A673 (cell line): ENCODE measurements around the gene RDX. TPM values are rescaled to one million over a fixed set of nuclear protein-coding genes. Genes with fewer than 3 reads are reported as not detected.
A peak's percentile ranks its signal among the peaks of the same experiment; 100 is the strongest.

ENCODE experiments used
- Bru-seq: library from RNA; stranded (reverse); fragments of 400-500 nt; gene quantifications from one replicate; lab custom pipeline; 2021; lab: Mats Ljungman, UMichigan
- BruChase-seq, 2 experiments: library from RNA; stranded (reverse); fragments of 400-500 nt; gene quantifications; one replicate each; lab custom pipeline; 2021; lab: Mats Ljungman, UMichigan
- BruUV-seq: library from RNA; stranded (reverse); fragments of 400-500 nt; replicated peaks from 2 replicates; lab custom pipeline; 2021; lab: Mats Ljungman, UMichigan
- CTCF ChIA-PET: fragments of 300-600 bp; sonication (Branson Sonifier 250); formaldehyde crosslinking; loops from one replicate; lab custom pipeline; 2022; ENCODE audit warnings: antibody characterized with exemption; lab: Charles Lee
- POLR2A ChIA-PET: fragments of 300-600 bp; sonication (Branson Sonifier 250); formaldehyde crosslinking; loops from one replicate; lab custom pipeline; 2022; ENCODE audit warnings: antibody characterized with exemption; ENCODE audit not compliant: low non-redundant PET; lab: Charles Lee
- DNase-seq: peaks from one replicate; pipeline ENCODE4 v3.0.0-alpha.2; 2015; ENCODE audit warnings: low spot score
- H3K27ac ChIP-seq: fragments of 200-600 bp; sonication (generic); 2 replicates; pipeline ENCODE4 v1.5.1; 2016; ENCODE audit warnings: mixed run types, low read depth, mild to moderate bottlenecking, mixed read lengths, antibody characterized with exemption, low read length; ENCODE audit not compliant: poor library complexity, severe bottlenecking
- H3K27me3 ChIP-seq: fragments of 200-600 bp; sonication (generic); replicated peaks from 2 replicates; pipeline ENCODE4 v1.6.1; 2017; ENCODE audit warnings: mixed run types, low read depth, mild to moderate bottlenecking, mixed read lengths, antibody characterized with exemption, low read length; ENCODE audit not compliant: insufficient read depth, poor library complexity
- H3K36me3 ChIP-seq: fragments of 200-600 bp; sonication (generic); 2 replicates; pipeline ENCODE4 v1.6.1; 2016; ENCODE audit warnings: mixed run types, mild to moderate bottlenecking, mixed read lengths, antibody characterized with exemption, low read length; ENCODE audit not compliant: insufficient read depth, poor library complexity, severe bottlenecking
- H3K4me1 ChIP-seq: fragments of 200-600 bp; sonication (generic); 2 replicates; pipeline ENCODE4 v1.6.1; 2017; ENCODE audit warnings: mixed run types, mild to moderate bottlenecking, mixed read lengths, antibody characterized with exemption, low read length; ENCODE audit not compliant: insufficient read depth, poor library complexity, severe bottlenecking
- H3K4me3 ChIP-seq: fragments of 200-600 bp; sonication (generic); 2 replicates; pipeline ENCODE4 v1.5.1; 2016; ENCODE audit warnings: low read depth, mixed run types, mild to moderate bottlenecking, mixed read lengths, low read length; ENCODE audit not compliant: poor library complexity, severe bottlenecking
- H3K9me3 ChIP-seq: fragments of 200-600 bp; sonication (generic); 2 replicates; pipeline ENCODE4 v1.6.1; 2016; ENCODE audit warnings: mixed run types, low read depth, mild to moderate bottlenecking, mixed read lengths, antibody characterized with exemption, low read length; ENCODE audit not compliant: poor library complexity, severe bottlenecking
- EZH2 ChIP-seq: fragments of 200-600 bp; sonication (generic); IDR thresholded peaks from 2 replicates; pipeline ENCODE4 v1.6.1; 2017; ENCODE audit warnings: borderline replicate concordance, low read depth, mild to moderate bottlenecking, mixed read lengths, antibody characterized with exemption, low read length; ENCODE audit not compliant: poor library complexity, severe bottlenecking
- intact Hi-C: fragments of 100-400 bp; cut with micrococcal nuclease; formaldehyde crosslinking; loops from one replicate; pipeline ENCODE4 v1.10.0; 2022; ENCODE audit not compliant: unreplicated experiment
- long read RNA-seq: library from polyadenylated mRNA; stranded (forward); transcript quantifications from one replicate; pipeline ENCODE4 v2.0.0, GENCODE V29; 2022
- total RNA-seq: library from RNA; stranded (reverse); gene quantifications from 2 replicates; pipeline ENCODE4 v1.2.3, GENCODE V29; 2021
- TF ChIP-seq, protein P1 (sequence below): fragments of 300-800, 200-600 bp; sonication (generic); conservative IDR thresholded peaks from 2 replicates; pipeline ENCODE4 v1.5.1; 2017; ENCODE audit warnings: low read depth, mild to moderate bottlenecking, antibody characterized with exemption, low read length, moderate library complexity, mixed read lengths

The RDX gene
- total RNA-seq, result 381 and 395 TPM in 2 replicates
- percentile 97 among the genes with signal in this experiment for Bru-seq, nascent RNA
- percentile 95 among the genes with signal in this experiment for BruChase-seq, experiment 1, labeled RNA remaining after a 2-hour chase
- BruChase-seq, experiment 2, labeled RNA remaining after a 6-hour chase, result percentile 97 among the genes with signal in this experiment
- long read RNA-seq, full-length matches to known transcripts, result 267 of 335 reads
- long read RNA-seq, partial matches to known transcripts, result 21 of 335 reads
- long read RNA-seq, other reads (novel, unspliced or antisense), result 47 of 335 reads

DNA sequence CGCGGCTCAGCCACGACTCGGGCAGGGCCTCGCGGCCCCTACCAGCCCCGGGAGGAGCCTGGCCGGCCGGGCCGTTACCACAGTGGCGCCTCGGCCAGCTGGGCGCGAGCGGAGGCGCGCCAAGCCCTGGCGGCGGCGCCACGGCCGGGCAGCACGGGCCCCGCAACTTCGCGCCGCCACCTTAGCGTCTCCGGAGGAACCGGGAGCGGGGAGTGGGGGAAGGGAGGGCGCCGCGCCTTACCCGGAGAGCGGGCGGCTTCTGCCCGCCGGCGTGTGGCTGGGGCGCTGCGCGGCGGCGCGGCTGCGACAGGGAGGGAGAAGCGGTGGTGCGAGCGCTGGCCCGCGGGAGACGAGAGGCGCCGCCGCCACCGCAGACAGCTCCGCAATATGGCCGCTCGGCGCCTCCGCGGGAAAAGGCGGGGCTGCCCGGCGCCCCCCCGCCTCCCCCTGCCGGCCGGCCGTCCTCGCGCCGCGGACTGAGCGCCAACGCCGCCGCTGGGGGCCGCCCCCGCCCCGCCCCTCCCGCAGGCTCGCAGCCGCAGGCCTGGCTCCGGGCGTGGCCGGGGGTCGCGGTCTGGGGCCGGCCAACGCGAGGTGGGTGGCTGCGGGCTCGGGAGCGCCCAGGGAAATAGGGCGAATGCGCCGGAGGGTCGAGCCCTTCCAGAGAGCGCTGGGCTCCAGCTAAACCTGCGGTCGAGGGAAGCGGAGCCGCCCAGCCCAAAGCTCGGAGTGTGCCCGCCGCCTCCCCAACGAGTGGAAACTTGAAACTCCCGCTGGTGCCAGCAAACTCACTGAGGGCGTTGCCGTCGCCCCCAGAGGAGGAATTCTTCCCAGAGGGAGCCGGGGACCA is at the start of gene RDX:
Gene RDX (minus strand): TSS at position 389 of the 850 bp plus-strand sequence. CDS start 16,922 bp downstream, outside the sequence.
- H3K4me1 ChIP-seq, result peaks cover 20% of the 10 kb centered on the region
- DNase-seq, result peak; percentile 97
- CTCF ChIA-PET, result interaction anchor here (0.6 to 1.5 kb wide), 2 partner anchors 95 to 354 kb away, joined by 3 to 4 read pairs; no protein-coding TSS in a partner anchor
- peak within 1 kb of the TSS; percentile 86 for H3K4me3 ChIP-seq
- H3K36me3 ChIP-seq, result peaks cover 5% of the 10 kb centered on the region
- H3K27me3 ChIP-seq, result no peaks in the 10 kb centered on the region
- POLR2A ChIA-PET, result interaction anchor here (0.6 to 1.1 kb wide), 3 partner anchors 18 to 1845 kb away, joined by 3 to 8 read pairs (median 5); no protein-coding TSS in a partner anchor
- intact Hi-C loops, result loop anchor here (2.0 to 5.0 kb wide), 2 partner anchors 58 to 136 kb away; no protein-coding TSS in a partner anchor
- no TSS peak for BruUV-seq
- TF ChIP-seq, protein P1, sequence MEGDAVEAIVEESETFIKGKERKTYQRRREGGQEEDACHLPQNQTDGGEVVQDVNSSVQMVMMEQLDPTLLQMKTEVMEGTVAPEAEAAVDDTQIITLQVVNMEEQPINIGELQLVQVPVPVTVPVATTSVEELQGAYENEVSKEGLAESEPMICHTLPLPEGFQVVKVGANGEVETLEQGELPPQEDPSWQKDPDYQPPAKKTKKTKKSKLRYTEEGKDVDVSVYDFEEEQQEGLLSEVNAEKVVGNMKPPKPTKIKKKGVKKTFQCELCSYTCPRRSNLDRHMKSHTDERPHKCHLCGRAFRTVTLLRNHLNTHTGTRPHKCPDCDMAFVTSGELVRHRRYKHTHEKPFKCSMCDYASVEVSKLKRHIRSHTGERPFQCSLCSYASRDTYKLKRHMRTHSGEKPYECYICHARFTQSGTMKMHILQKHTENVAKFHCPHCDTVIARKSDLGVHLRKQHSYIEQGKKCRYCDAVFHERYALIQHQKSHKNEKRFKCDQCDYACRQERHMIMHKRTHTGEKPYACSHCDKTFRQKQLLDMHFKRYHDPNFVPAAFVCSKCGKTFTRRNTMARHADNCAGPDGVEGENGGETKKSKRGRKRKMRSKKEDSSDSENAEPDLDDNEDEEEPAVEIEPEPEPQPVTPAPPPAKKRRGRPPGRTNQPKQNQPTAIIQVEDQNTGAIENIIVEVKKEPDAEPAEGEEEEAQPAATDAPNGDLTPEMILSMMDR, result no peak
- no peak for TF ChIP-seq EZH2
- peak within 1 kb of the TSS; percentile 97 for H3K27ac ChIP-seq
- no peaks in the 10 kb centered on the region for H3K9me3 ChIP-seq

DNA sequence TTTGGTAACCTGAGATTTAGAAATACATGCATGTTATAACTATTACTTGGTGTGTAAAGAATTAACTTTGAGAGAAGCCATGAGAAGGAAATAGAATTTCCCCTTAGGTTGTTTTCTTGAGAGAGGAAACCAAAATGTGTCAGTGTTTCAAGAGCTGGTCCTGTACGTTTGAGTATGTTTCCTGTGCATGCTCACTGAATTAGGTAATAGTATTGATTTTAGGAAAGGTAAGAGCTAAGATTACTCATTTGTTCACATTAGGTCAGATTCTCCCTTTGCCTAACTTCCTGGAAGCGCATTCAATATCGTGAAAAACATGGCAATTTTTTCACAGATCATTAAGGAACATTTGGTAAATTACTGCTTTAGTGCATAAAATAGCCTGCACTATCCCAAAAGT is 49.3 kb upstream of the RDX start:
- H3K4me1 ChIP-seq, result peaks cover 15% of the 10 kb centered on the region
- no peak overlapping the region for H3K4me3 ChIP-seq
- BruUV-seq, result no TSS peak
- ChIA-PET CTCF (no interaction called here), POLR2A (no interaction called here)
- no peaks in the 10 kb centered on the region for H3K27me3 ChIP-seq
- intact Hi-C loops, result no loop called here
- H3K36me3 ChIP-seq, result no peaks in the 10 kb centered on the region
- H3K9me3 ChIP-seq, result no peaks in the 10 kb centered on the region
- TF ChIP-seq, protein P1, result no peak
- TF ChIP-seq EZH2, result no peak
- no peak overlapping the region for H3K27ac ChIP-seq
- DNase-seq, result no peak

DNA sequence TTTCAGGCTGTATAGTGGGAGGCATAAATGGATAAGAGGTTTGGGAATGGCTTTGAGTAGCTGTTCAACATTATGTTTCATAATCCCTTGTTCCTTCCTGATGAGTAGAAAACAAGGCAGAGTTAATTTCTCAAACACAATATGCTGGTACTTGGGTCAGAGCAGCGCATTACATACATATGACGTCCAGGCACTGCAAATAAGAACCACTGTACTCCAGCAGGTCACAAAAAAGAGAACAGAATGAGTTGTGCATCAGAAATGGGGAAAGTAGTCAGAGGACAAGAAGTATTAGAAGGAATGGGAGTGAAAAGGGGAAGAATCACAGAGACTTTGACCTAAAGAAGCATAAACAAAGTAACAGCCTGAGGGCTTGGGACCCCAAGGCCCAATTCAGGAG is 44.0 kb upstream of the RDX start:
- no TSS peak for BruUV-seq
- Histone ChIP-seq H3K36me3 (no peaks in the 10 kb centered on the region), H3K9me3 (no peaks in the 10 kb centered on the region), H3K27me3 (no peaks in the 10 kb centered on the region), H3K4me1 (peaks cover 3% of the 10 kb centered on the region), H3K27ac (no peak overlapping the region), H3K4me3 (no peak overlapping the region)
- POLR2A ChIA-PET, result interaction anchor here (0.7 kb wide), 1 partner anchor 9 kb away, joined by 4 read pairs; no protein-coding TSS in a partner anchor
- TF ChIP-seq, protein P1, result no peak
- intact Hi-C loops, result no loop called here
- CTCF ChIA-PET, result no interaction called here
- no peak for DNase-seq
